Measurements from ENCODE around the gene ZNF705A. TPM values are rescaled to one million over a fixed set of nuclear protein-coding genes. Genes with fewer than 3 reads are reported as not detected.
A peak's percentile ranks its signal among the peaks of the same experiment; 100 is the strongest.
"Not testable (repeated sequence)": the region's sequence is repeated elsewhere in the genome, so short reads cannot be mapped to it uniquely, and the experiment has no call there.

ZNF705A gene
- total and polyA plus RNA-seq, 10 of the 15 experiments (the other 5 are each of a cell fraction or from before 2014, with no cell fraction given): 0.04 TPM; not detected in 9

DNA sequence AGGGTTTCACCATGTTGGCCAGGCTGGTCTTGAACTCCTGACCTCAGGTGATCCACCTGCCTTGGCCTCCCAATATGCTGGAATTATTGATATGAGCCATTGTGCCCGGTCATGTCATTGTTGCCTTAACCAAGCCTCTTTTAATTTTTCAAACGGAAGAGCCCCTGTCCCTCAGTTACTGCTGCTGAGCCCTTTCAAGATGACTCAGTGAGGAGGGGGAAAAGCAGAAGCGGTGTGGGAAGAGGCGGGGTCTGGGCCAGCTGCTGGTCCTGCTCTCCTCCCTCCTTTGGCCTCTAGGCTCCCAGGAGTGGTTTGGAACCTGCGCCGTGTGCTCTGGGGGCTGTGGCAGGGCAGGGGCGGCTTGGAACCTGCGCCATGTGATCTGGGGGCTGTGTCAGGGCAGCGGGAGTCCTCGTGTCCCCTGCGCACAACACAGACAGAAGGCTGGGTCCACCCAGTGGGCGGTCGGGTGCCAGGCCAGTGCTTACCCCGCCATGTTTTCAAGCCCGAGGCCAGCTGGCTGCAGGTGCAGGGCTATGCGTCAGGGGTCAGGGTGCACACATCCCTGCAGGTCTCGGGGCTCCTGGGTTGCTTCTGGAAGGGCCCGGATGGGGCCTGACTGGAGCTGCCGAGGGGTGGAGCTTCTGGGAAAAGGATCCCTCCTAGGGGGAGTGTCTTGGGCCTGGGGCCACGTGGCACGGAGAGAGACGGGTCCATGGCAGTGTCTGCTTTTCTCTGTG lies 70.3 kb downstream of the ZNF705A start, which contains the start of gene FAM90A1:
TSS of gene FAM90A1 (minus strand) at position 627 of the 740 bp plus-strand sequence. CDS start 2,786 bp downstream, outside the sequence.
- Histone ChIP-seq H3K27ac (ENCODE audit: control insufficient read depth, insufficient read depth) (peak within 1 kb of the TSS; percentile 52), H2AFZ (ENCODE audit: control insufficient read depth, low read depth, low read length) (peak within 1 kb of the TSS; percentile 74), H3K4me2 (ENCODE audit: control insufficient read depth, insufficient read depth) (peak within 1 kb of the TSS; percentile 69), H3K9ac (ENCODE audit: control insufficient read depth, insufficient read depth, low read length) (peak within 1 kb of the TSS; percentile 53; the same call in 1 of the 2 replicates), H3K4me3 (peak within 1 kb of the TSS; percentile 66)
- intact Hi-C loops (cut with micrococcal nuclease; ENCODE audit: unreplicated experiment); POLR2A ChIA-PET; FAIRE-seq; BruUV-seq (replicated peaks); in situ Hi-C loops (cut with MboI); H3K79me2 ChIP-seq (ENCODE audit: control insufficient read depth, insufficient read depth, low read length); H3K27me3 ChIP-seq (replicated peaks in 1 of 2; ENCODE audit: control insufficient read depth in 2 of 2, insufficient read depth in 2 of 2, low read length in 1 of 2); H4K20me1 ChIP-seq (ENCODE audit: control insufficient read depth, insufficient read depth); H3K9me3 ChIP-seq (replicated peaks; ENCODE audit: control insufficient read depth, insufficient read depth, low read length); H3K4me1 ChIP-seq (ENCODE audit: control insufficient read depth, insufficient read depth, low read length); DNase-seq (ENCODE audit: low read depth, low spot score); ATAC-seq; H3K36me3 ChIP-seq (ENCODE audit: control insufficient read depth in 2 of 2, insufficient read depth in 2 of 2, low read length in 1 of 2): not testable (repeated sequence)
- peak; percentile 48 for TF ChIP-seq RUNX3 (IDR thresholded peaks at IDR 0.05; ENCODE audit: low read length)
- TF ChIP-seq SPI1 (IDR thresholded peaks at IDR 0.05; ENCODE audit: borderline replicate concordance, insufficient read depth, low read depth, low read length): peak; percentile 84
- TF ChIP-seq BCL11A (IDR thresholded peaks at IDR 0.05; ENCODE audit: low read depth, low read length): peak; percentile 44; the same call in 1 of the 2 replicates
- peak in 1 of 2 experiments; percentile 38; a peak in 1 of 4 replicates for TF ChIP-seq BHLHE40 (IDR thresholded peaks at IDR 0.05; ENCODE audit: borderline replicate concordance in 1 of 2, low read depth in 2 of 2, low read length in 1 of 2)
- TF ChIP-seq JUNB (IDR thresholded peaks at IDR 0.05): peak; percentile 83
- TF ChIP-seq ZNF24 (IDR thresholded peaks at IDR 0.05): peak; percentile 61
- TF ChIP-seq TCF12 (IDR thresholded peaks at IDR 0.05; ENCODE audit: low read depth, low read length): peak; percentile 69; the same call in 1 of the 2 replicates
- TF ChIP-seq MTA2 (IDR thresholded peaks at IDR 0.05; ENCODE audit: low read depth): peak; percentile 31; the same call in 1 of the 2 replicates
- TF ChIP-seq NR2C1 (IDR thresholded peaks at IDR 0.05): peak; percentile 67
- peak; percentile 70 for TF ChIP-seq DPF2 (IDR thresholded peaks at IDR 0.05)
- TF ChIP-seq IKZF2 (IDR thresholded peaks at IDR 0.05): peak in 1 of 2 experiments; percentile 50; a peak in 2 of 4 replicates
- TF ChIP-seq, protein P1, sequence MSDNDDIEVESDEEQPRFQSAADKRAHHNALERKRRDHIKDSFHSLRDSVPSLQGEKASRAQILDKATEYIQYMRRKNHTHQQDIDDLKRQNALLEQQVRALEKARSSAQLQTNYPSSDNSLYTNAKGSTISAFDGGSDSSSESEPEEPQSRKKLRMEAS (IDR thresholded peaks at IDR 0.05; ENCODE audit: low read depth, low read length): peak; percentile 54; the same call in 1 of the 2 replicates
- 0 out of 2 replicates have a peak, but pooled peaks have one; percentile 35 for TF ChIP-seq IKZF1 (conservative IDR thresholded peaks at IDR 0.05)
- TF ChIP-seq TCF3 (IDR thresholded peaks at IDR 0.05; ENCODE audit: borderline replicate concordance, insufficient read depth, low read depth, low read length): 0 out of 2 replicates have a peak, but pooled peaks have one; percentile 36
- TF ChIP-seq ATF7 (IDR thresholded peaks at IDR 0.05; ENCODE audit: low read depth): 0 out of 2 replicates have a peak, but pooled peaks have one; percentile 21
- TF ChIP-seq MEF2B (IDR thresholded peaks at IDR 0.05; ENCODE audit: partially characterized antibody, poor library complexity, severe bottlenecking): peak; percentile 17
- TF ChIP-seq GATAD2B (conservative IDR thresholded peaks at IDR 0.05; ENCODE audit: low read depth): peak; percentile 42; the same call in 1 of the 2 replicates
- peak; percentile 72 for TF ChIP-seq RAD51 (IDR thresholded peaks at IDR 0.05)
- TF ChIP-seq YY1 (IDR thresholded peaks at IDR 0.05; ENCODE audit: low read depth, low read length): 0 out of 2 replicates have a peak, but pooled peaks have one; percentile 42
- TF ChIP-seq JUND (IDR thresholded peaks at IDR 0.05; ENCODE audit: low read depth, low read length): peak; percentile 65; the same call in 1 of the 2 replicates
- TF ChIP-seq NR2F1 (conservative IDR thresholded peaks at IDR 0.05): peak; percentile 60; the same call in 1 of the 2 replicates
- TF ChIP-seq, protein P2, sequence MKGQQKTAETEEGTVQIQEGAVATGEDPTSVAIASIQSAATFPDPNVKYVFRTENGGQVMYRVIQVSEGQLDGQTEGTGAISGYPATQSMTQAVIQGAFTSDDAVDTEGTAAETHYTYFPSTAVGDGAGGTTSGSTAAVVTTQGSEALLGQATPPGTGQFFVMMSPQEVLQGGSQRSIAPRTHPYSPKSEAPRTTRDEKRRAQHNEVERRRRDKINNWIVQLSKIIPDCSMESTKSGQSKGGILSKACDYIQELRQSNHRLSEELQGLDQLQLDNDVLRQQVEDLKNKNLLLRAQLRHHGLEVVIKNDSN (IDR thresholded peaks at IDR 0.05; ENCODE audit: borderline replicate concordance, extremely low read length, insufficient read depth, low read depth, low read length): peak; percentile 28
- peak; percentile 37; the same call in 1 of the 2 replicates for TF ChIP-seq EED (IDR thresholded peaks at IDR 0.05; ENCODE audit: low read depth)
- ChIA-PET CTCF (interaction anchor here (0.6 to 2.8 kb wide), 4 partner anchors 10 to 1020 kb away, joined by 3 to 12 read pairs (median 5); no protein-coding TSS in a partner anchor), RAD21 (ENCODE audit: unreplicated experiment) (interaction anchor here (0.7 to 1.2 kb wide), 3 partner anchors 16 to 685 kb away, joined by 3 to 4 read pairs (median 3); no protein-coding TSS in a partner anchor), SMC1A (ENCODE audit: uncharacterized antibody, unreplicated experiment) (interaction anchor here (0.7 to 1.1 kb wide), 2 partner anchors 139 to 142 kb away, joined by 3 read pairs; no protein-coding TSS in a partner anchor)
- WGBS (ENCODE audit: insufficient coverage, insufficient replicate concordance, low lambda C conversion rate, missing lambda C conversion rate): 54% methylated on average over 22 of the region's 22 CpGs

Data from GM12878 (cell line).